CD4-positive, alpha-beta T cell treated with Interleukin-4 for 1 hour (primary cell): ENCODE measurements around the gene AGAP1.

Experiments
- DNase-seq, 2 donors: peaks; one replicate each; pipeline ENCODE4 v3.0.0-alpha.2; 2020 to 2022

Gene AGAP1

GRCh38 chr2:235493775-235494715, at the start of gene AGAP1:
Gene AGAP1, plus strand, starts transcription at chr2:235494043.
- peak in 1 of 2 donors; percentile 11 for DNase-seq

- no peak for DNase-seq
These were observed 49.7 kb upstream of the AGAP1 start for GRCh38 chr2:235444101-235444597.

GRCh38 chr2:235445116-235445515, 48.7 kb upstream of the AGAP1 start:
- DNase-seq, result no peak

- no peak for DNase-seq
These were observed 47.8 kb upstream of the AGAP1 start for GRCh38 chr2:235446082-235446481.

DNA sequence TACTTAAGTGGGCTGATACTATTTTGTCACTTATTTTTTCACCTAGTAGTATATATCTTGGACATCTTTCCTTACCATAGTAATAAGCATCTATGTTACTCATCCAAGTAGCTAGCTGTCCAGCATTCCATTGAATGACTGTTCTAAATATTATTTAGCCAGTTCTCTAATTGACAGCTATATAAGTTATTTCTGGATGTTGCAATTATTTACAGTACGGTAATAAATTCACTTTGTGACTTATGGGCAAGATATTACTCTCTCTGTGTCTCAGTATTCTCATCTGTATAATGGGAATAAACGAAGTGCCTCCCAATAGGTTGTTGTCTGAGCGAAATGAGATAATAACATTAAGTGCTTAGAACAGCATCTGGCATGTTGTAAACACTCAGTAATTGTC, 46.6 kb upstream of the AGAP1 start:
- no peak for DNase-seq

- no peak for DNase-seq
These were observed 44.3 kb upstream of the AGAP1 start for GRCh38 chr2:235449568-235449967.

GRCh38 chr2:235453605-235454151, 40.2 kb upstream of the AGAP1 start:
- no peak for DNase-seq

DNA sequence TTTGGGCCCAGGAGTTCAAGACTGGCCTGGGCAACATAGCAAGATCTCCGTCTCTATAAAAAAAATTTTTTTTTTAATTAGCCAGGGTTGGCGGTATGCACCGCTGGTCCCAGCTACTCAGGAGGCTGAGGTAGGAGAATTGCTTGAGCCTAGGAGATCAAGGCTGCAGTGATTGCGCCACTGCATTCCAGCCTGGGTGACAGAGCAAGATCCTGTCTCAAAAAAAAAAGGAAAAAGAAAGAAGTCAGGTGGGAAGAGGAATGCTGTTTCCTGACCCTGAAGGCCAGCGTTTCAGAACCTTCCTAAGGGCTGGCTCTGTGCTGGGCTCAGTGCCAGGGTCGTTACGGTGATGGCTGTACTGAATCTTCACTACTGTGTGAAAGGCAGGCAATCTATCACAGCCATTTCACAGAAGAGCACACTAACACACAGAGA, 35.0 kb upstream of the AGAP1 start:
- no peak for DNase-seq

GRCh38 chr2:235460548-235461047, 33.2 kb upstream of the AGAP1 start:
- DNase-seq, result no peak

DNA sequence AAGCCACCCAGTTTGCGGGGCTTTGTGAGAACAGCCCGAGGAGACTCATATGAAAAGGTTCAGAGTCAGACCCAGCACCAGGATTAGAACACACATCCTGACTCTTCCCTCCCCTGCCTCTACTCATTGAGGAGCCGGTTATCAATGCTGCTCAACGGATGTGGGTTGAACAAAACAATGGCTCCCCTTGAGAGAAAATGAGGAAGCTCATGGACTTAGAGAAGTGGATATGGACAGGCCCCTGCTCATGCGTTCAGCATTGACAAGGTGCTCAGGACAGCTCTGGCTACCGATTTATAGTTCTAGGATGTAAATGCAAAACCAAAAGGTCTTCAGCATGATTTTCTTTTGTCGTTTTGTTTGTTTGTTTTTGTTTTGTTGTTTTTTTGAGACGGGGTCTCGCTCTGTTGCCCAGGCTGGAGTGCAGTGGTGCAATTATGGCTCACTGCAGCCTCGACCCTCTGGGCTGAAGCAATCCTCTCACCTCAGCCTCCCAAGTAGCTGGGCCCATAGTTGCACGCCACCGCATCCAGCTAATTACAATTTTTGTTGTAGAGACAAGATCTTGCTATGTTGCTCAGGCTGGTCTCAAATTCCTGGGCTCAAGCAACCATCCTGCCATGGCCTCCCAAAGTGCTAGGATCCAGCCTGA, 32.0 kb upstream of the AGAP1 start:
- no peak for DNase-seq

DNA sequence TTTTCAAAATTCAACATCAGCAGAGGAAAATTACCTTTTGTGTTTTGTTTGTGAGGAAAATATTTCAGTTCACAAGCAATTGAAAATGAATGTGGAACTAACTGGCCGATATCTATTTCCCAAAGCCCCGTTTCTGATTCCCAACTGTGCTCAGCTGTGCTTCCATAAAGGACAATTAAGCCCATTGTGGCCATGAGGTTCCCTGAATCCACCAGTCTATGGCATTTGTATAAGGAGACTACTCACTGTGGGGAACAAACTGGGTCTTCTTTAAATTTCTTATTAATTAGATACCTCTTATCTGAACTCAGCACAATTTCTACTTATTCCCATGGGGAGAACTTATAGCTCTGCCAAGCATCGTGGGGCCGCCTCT, 31.4 kb upstream of the AGAP1 start:
- no peak for DNase-seq

- DNase-seq, result no peak
These were observed 29.9 kb upstream of the AGAP1 start for GRCh38 chr2:235463893-235464292.

GRCh38 chr2:235467588-235467987, 26.3 kb upstream of the AGAP1 start:
- DNase-seq, result no peak

GRCh38 chr2:235468978-235469655, 24.7 kb upstream of the AGAP1 start:
- no peak for DNase-seq

GRCh38 chr2:235471186-235471747, 22.6 kb upstream of the AGAP1 start:
- no peak for DNase-seq

DNA sequence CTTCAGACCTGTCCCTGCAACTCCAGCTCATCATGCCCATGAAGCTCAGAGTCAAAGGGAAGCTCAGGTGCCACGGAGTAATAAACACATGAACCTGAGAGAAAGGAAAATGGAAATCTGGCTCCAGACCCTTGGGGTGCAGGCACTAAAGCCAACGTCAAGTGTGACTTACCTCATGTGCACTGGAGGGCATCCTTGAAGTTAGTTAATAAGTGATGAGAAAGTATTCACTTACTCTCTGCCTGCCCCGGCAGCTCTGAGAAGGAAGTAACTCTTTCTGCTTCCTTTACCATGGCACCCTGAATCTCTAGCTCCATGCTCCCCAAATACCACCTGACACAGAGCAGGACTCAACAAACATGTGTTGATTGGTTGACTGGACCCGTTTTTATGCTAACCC, 21.4 kb upstream of the AGAP1 start:
- DNase-seq, result no peak

DNA sequence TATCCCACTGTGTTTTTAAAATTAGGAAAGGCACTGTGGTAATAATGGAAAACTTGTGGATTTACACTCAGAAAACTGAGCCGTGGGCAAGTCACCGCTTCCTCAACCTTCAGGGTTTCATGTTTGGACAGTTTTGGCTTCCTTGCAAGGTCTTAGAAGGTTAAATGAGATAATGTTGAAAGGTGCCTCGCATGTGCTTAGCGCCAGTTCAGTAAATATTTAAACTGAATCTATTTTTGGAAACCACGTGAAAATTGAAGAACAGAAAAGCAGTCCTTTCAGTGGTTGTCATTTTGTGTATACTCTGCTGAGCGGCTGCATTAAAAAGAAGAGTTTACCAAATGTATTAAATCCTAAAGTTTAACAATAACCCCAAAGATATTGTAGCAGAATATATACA, 15.2 kb upstream of the AGAP1 start:
- no peak for DNase-seq

DNA sequence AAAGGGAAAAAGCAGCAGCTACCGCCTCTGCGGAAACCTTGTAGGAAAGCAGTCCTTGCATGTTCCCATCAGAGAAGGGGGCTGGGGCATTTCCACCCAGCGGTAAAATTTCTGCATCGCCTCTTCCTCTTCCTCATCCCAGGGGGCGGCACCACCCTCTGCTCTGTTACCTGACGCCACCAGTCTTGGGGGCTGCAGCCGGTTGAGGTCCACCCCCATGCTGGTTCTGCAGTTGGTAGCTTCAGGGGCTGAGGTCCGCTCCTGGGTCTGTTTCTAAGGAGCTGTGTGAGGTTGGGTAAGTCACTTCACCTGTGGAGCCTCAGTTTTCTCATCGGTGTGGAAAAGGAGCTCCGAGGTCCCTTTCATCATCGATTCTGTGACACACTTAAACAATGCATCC, 14.2 kb upstream of the AGAP1 start:
- no peak for DNase-seq

DNA sequence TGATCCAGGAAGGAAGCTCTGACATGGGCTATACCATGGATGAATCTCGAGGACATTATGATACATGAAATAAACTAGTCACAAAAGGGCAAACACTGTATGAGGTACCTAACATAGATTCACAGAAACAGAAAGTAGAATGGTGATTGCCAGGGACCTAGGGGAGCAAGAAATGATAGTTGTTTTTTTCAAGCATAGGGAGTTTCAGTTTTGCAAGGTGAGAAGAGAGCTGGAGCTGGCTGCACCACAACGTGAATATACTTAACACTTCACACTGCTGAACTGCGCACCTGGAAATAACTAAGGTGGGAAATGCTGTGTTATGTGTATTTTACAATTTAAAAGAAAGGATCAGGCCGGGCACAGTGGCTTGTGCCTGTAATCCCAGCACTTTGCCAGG, 13.2 kb upstream of the AGAP1 start:
- DNase-seq, result no peak

- no peak for DNase-seq
These were observed 10.5 kb upstream of the AGAP1 start for GRCh38 chr2:235483313-235483712.

GRCh38 chr2:235485362-235485761, 8.5 kb upstream of the AGAP1 start:
- no peak for DNase-seq

DNA sequence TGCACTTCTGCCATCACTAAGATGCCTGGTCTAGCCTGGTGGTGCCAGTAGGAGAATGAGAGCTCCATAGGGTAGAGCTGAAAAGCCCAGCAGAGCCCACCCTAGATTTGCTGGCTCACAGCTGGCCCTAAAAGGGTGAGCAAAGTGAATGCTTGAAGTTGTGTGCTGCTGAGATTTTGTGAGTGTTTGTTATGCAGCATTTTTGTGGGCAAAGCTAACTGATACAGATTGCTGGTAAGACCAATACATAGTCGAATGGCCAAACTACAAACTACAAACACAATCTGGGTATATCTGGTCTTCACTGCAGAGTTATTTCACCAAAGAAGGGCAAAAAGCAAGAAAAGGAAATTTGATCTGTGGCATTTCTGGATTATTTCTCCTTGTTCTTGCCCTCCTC, 7.1 kb upstream of the AGAP1 start:
- no peak for DNase-seq

GRCh38 chr2:235489897-235490296, 3.9 kb upstream of the AGAP1 start:
- DNase-seq, result no peak
